ENCODE data around the gene GYS1.

GYS1 gene

DNA sequence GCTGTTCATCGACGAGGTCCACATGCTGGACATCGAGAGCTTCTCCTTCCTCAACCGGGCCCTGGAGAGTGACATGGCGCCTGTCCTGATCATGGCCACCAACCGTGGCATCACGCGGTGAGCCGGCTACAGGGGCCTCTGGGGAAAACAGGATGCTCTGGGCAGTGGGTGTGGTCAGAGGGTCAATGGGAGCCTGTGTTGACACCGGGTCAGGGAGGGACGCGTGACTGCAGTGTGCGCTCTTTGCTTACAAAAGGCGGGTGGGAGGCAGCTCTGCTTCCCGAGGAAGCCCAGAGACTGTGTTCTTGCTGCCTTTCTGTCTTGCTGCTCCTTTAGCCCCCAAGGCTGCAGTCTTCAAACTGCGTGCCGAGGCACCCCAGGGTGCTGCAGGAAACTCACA, 18.1 kb upstream of the GYS1 start:
- CTCF ChIA-PET, result interaction anchor here (0.7 to 9.4 kb wide), 3 partner anchors 12 to 66 kb away, joined by 3 to 133 read pairs (median 6); partner anchors contain the start of genes GYS1 and RUVBL2
- TF ChIP-seq ZNF548 (tag by site-specific recombination; IDR thresholded peaks at IDR 0.05) (no peak), ZNF610 (tag by site-specific recombination; IDR thresholded peaks at IDR 0.05; ENCODE audit: borderline replicate concordance) (no peak), ZNF248 (tag by site-specific recombination; IDR thresholded peaks at IDR 0.05) (no peak), ZNF48 (tag by site-specific recombination; IDR thresholded peaks at IDR 0.05) (no peak), ZNF335 (tag by site-specific recombination; conservative IDR thresholded peaks at IDR 0.05) (no peak)
- TF ChIP-seq, protein P1, sequence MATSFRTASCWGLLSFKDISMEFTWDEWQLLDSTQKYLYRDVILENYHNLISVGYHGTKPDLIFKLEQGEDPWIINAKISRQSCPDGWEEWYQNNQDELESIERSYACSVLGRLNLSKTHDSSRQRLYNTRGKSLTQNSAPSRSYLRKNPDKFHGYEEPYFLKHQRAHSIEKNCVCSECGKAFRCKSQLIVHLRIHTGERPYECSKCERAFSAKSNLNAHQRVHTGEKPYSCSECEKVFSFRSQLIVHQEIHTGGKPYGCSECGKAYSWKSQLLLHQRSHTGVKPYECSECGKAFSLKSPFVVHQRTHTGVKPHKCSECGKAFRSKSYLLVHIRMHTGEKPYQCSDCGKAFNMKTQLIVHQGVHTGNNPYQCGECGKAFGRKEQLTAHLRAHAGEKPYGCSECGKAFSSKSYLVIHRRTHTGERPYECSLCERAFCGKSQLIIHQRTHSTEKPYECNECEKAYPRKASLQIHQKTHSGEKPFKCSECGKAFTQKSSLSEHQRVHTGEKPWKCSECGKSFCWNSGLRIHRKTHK (tag by site-specific recombination; IDR thresholded peaks at IDR 0.05), result no peak
- TF ChIP-seq, protein P2, sequence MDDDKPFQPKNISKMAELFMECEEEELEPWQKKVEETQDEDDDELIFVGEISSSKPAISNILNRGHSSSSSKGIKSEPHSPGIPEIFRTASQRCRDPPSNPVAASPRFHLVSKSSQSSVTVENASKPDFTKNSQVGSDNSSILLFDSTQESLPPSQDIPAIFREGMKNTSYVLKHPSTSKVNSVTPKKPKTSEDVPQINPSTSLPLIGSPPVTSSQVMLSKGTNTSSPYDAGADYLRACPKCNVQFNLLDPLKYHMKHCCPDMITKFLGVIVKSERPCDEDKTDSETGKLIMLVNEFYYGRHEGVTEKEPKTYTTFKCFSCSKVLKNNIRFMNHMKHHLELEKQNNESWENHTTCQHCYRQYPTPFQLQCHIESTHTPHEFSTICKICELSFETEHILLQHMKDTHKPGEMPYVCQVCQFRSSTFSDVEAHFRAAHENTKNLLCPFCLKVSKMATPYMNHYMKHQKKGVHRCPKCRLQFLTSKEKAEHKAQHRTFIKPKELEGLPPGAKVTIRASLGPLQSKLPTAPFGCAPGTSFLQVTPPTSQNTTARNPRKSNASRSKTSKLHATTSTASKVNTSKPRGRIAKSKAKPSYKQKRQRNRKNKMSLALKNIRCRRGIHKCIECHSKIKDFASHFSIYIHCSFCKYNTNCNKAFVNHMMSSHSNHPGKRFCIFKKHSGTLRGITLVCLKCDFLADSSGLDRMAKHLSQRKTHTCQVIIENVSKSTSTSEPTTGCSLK (tag by site-specific recombination; IDR thresholded peaks at IDR 0.05), result no peak
- TF ChIP-seq, protein P3, sequence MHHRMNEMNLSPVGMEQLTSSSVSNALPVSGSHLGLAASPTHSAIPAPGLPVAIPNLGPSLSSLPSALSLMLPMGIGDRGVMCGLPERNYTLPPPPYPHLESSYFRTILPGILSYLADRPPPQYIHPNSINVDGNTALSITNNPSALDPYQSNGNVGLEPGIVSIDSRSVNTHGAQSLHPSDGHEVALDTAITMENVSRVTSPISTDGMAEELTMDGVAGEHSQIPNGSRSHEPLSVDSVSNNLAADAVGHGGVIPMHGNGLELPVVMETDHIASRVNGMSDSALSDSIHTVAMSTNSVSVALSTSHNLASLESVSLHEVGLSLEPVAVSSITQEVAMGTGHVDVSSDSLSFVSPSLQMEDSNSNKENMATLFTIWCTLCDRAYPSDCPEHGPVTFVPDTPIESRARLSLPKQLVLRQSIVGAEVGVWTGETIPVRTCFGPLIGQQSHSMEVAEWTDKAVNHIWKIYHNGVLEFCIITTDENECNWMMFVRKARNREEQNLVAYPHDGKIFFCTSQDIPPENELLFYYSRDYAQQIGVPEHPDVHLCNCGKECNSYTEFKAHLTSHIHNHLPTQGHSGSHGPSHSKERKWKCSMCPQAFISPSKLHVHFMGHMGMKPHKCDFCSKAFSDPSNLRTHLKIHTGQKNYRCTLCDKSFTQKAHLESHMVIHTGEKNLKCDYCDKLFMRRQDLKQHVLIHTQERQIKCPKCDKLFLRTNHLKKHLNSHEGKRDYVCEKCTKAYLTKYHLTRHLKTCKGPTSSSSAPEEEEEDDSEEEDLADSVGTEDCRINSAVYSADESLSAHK (tag by site-specific recombination; IDR thresholded peaks at IDR 0.05), result no peak

DNA sequence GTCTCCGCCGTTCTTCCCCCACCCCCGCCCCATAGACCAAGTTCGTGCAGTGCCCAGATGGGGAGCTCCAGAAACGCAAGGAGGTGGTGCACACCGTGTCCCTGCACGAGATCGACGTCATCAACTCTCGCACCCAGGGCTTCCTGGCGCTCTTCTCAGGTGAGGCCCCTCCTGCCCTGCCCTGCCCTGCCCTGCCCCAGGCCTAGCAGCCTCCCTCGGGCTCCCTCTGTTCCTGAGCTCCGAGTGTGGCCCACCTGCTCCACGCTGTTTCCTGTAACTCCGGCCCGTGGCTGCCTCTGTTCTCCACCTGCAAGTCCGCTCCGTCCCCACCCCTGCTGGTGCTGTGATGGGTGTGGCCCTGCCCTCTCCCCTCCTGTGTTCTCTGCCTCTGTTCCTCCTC, 17.3 kb upstream of the GYS1 start:
- ChIA-PET CTCF (interaction anchor here (0.7 to 9.4 kb wide), 3 partner anchors 12 to 67 kb away, joined by 3 to 133 read pairs (median 6); partner anchors contain the start of genes GYS1 and RUVBL2), POLR2A (interaction anchor here (1.3 to 2.5 kb wide), 2 partner anchors 10 to 17 kb away, joined by 3 to 7 read pairs; partner anchors contain the start of gene RUVBL2)
- peaks cover 33 to 79% of the 10 kb centered on the region in 2 experiments; a peak in 2 of 3 replicates for H3K36me3 ChIP-seq (ENCODE audit: control insufficient read depth in 2 of 2, insufficient read depth in 1 of 2, low read length in 2 of 2)
- no peak overlapping the region for H3K4me3 ChIP-seq (ENCODE audit: low read depth, low read length)
- no peaks in the 10 kb centered on the region for H3K4me1 ChIP-seq (ENCODE audit: control insufficient read depth, insufficient read depth, low read length)
- no peak overlapping the region for H3K27ac ChIP-seq (ENCODE audit: extremely low read depth, low read depth, low read length)
- H3K9me3 ChIP-seq (ENCODE audit: control insufficient read depth, insufficient read depth, low read depth, low read length), result no peaks in the 10 kb centered on the region
- TF ChIP-seq, protein P4, sequence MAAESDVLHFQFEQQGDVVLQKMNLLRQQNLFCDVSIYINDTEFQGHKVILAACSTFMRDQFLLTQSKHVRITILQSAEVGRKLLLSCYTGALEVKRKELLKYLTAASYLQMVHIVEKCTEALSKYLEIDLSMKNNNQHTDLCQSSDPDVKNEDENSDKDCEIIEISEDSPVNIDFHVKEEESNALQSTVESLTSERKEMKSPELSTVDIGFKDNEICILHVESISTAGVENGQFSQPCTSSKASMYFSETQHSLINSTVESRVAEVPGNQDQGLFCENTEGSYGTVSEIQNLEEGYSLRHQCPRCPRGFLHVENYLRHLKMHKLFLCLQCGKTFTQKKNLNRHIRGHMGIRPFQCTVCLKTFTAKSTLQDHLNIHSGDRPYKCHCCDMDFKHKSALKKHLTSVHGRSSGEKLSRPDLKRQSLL (tag by site-specific recombination; IDR thresholded peaks at IDR 0.05), result no peak
- TF ChIP-seq ZNF670 (tag by site-specific recombination; IDR thresholded peaks at IDR 0.05; ENCODE audit: low read depth) (no peak), ZNF596 (tag by site-specific recombination; IDR thresholded peaks at IDR 0.05) (no peak), ZNF133 (tag by site-specific recombination; IDR thresholded peaks at IDR 0.05) (no peak), ZSCAN16 (tag by site-specific recombination; IDR thresholded peaks at IDR 0.05) (no peak), OSR2 (tag by site-specific recombination; IDR thresholded peaks at IDR 0.05) (no peak), SALL2 (tag by site-specific recombination; IDR thresholded peaks at IDR 0.05; ENCODE audit: borderline replicate concordance) (no peak), ZNF600 (tag by site-specific recombination; IDR thresholded peaks at IDR 0.05) (peak; percentile 45), ZNF211 (tag by site-specific recombination; IDR thresholded peaks at IDR 0.05; ENCODE audit: low read depth) (no peak), ZNF146 (tag by site-specific recombination; IDR thresholded peaks at IDR 0.05) (no peak), ZNF37A (tag by site-specific recombination; IDR thresholded peaks at IDR 0.05) (no peak), ZNF354C (tag by site-specific recombination; IDR thresholded peaks at IDR 0.05; ENCODE audit: borderline replicate concordance, low read depth) (no peak), ZNF292 (tag by site-specific recombination; IDR thresholded peaks at IDR 0.05; ENCODE audit: borderline replicate concordance, low read depth) (no peak), YY1 (tag by site-specific recombination; IDR thresholded peaks at IDR 0.05) (no peak), ZNF223 (tag by site-specific recombination; IDR thresholded peaks at IDR 0.05) (no peak), YY2 (tag by site-specific recombination; IDR thresholded peaks at IDR 0.05) (no peak), ZEB2 (tag by site-specific recombination; IDR thresholded peaks at IDR 0.05) (no peak), KLF1 (tag by site-specific recombination; IDR thresholded peaks at IDR 0.05) (peak; percentile 40; the same call in 1 of the 2 replicates)
- TF ChIP-seq, protein P5, sequence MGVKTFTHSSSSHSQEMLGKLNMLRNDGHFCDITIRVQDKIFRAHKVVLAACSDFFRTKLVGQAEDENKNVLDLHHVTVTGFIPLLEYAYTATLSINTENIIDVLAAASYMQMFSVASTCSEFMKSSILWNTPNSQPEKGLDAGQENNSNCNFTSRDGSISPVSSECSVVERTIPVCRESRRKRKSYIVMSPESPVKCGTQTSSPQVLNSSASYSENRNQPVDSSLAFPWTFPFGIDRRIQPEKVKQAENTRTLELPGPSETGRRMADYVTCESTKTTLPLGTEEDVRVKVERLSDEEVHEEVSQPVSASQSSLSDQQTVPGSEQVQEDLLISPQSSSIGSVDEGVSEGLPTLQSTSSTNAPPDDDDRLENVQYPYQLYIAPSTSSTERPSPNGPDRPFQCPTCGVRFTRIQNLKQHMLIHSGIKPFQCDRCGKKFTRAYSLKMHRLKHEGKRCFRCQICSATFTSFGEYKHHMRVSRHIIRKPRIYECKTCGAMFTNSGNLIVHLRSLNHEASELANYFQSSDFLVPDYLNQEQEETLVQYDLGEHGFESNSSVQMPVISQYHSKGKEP (tag by site-specific recombination; IDR thresholded peaks at IDR 0.05), result no peak

More for the DNA sequence above, 18.1 kb upstream of the GYS1 start:
- no peaks in the 10 kb centered on the region for H3K9me3 ChIP-seq (ENCODE audit: control insufficient read depth, insufficient read depth, low read depth, low read length)
- peaks cover 30 to 80% of the 10 kb centered on the region in 2 experiments; a peak in 2 of 3 replicates for H3K36me3 ChIP-seq (ENCODE audit: control insufficient read depth in 2 of 2, insufficient read depth in 1 of 2, low read length in 2 of 2)
- H3K4me3 ChIP-seq (ENCODE audit: low read depth, low read length), result no peak overlapping the region
- POLR2A ChIA-PET, result no interaction called here
- no peaks in the 10 kb centered on the region for H3K4me1 ChIP-seq (ENCODE audit: control insufficient read depth, insufficient read depth, low read length)
- no peak overlapping the region for H3K27ac ChIP-seq (ENCODE audit: extremely low read depth, low read depth, low read length)

All from HEK293 (cell line).